ENCODE data around the gene MTHFS. TPM values are rescaled to one million over a fixed set of nuclear protein-coding genes. Genes with fewer than 3 reads are reported as not detected.

Gene MTHFS
- total RNA-seq, 2 donors from 2014 or later: 28.7 to 55.1 TPM

GRCh38 chr15:79883579-79884203 is 13.1 kb downstream of the MTHFS start:
- Histone ChIP-seq H3K27ac (no peak overlapping the region), H3K27me3 (replicated peaks; ENCODE audit: insufficient read depth) (no peaks in the 10 kb centered on the region), H3K36me3 (no peaks in the 10 kb centered on the region), H3K9me3 (no peaks in the 10 kb centered on the region), H3K4me3 (no peak overlapping the region), H3K4me1 (replicated peaks) (no peaks in the 10 kb centered on the region)
- no peak for DNase-seq (ENCODE audit: low spot score)
- TF ChIP-seq CTCF (IDR thresholded peaks at IDR 0.05): no peak
- TF ChIP-seq POLR2A (IDR thresholded peaks at IDR 0.05): no peak
- TF ChIP-seq POLR2AphosphoS5 (IDR thresholded peaks at IDR 0.05): no peak
- WGBS: 97% methylated on average over 1 of the region's 1 CpG
- intact Hi-C loops (cut with DNase I): no loop called here

- no peaks in the 10 kb centered on the region for H3K36me3 ChIP-seq
- intact Hi-C loops (cut with DNase I): no loop called here
- no peak overlapping the region for H3K27ac ChIP-seq
- no peak overlapping the region for H3K4me3 ChIP-seq
- H3K27me3 ChIP-seq (replicated peaks; ENCODE audit: insufficient read depth): no peaks in the 10 kb centered on the region
- DNase-seq (ENCODE audit: low spot score): no peak
- 85% methylated on average over 3 of the region's 3 CpGs for WGBS
- TF ChIP-seq POLR2AphosphoS5 (IDR thresholded peaks at IDR 0.05): no peak
- no peak for TF ChIP-seq CTCF (IDR thresholded peaks at IDR 0.05)
- TF ChIP-seq POLR2A (IDR thresholded peaks at IDR 0.05): no peak
- no peaks in the 10 kb centered on the region for H3K4me1 ChIP-seq (replicated peaks)
- no peaks in the 10 kb centered on the region for H3K9me3 ChIP-seq
Measured at GRCh38 chr15:79881668-79882067, 15.1 kb downstream of the MTHFS start.

- Histone ChIP-seq H3K27ac (no peak overlapping the region), H3K36me3 (no peaks in the 10 kb centered on the region), H3K4me1 (replicated peaks) (no peaks in the 10 kb centered on the region), H3K4me3 (no peak overlapping the region), H3K27me3 (replicated peaks; ENCODE audit: insufficient read depth) (no peaks in the 10 kb centered on the region), H3K9me3 (no peaks in the 10 kb centered on the region)
- no peak for DNase-seq (ENCODE audit: low spot score)
- WGBS: 70% methylated on average over 2 of the region's 2 CpGs
- intact Hi-C loops (cut with DNase I): no loop called here
- no peak for TF ChIP-seq CTCF (IDR thresholded peaks at IDR 0.05)
- no peak for TF ChIP-seq POLR2A (IDR thresholded peaks at IDR 0.05)
- no peak for TF ChIP-seq POLR2AphosphoS5 (IDR thresholded peaks at IDR 0.05)
Measured at GRCh38 chr15:79881254-79881653, 15.6 kb downstream of the MTHFS start.

GRCh38 chr15:79878078-79878705 is 18.6 kb downstream of the MTHFS start:
- Histone ChIP-seq H3K4me3 (no peak overlapping the region), H3K36me3 (no peaks in the 10 kb centered on the region), H3K27ac (no peak overlapping the region), H3K9me3 (no peaks in the 10 kb centered on the region), H3K27me3 (replicated peaks; ENCODE audit: insufficient read depth) (no peaks in the 10 kb centered on the region), H3K4me1 (replicated peaks) (no peaks in the 10 kb centered on the region)
- intact Hi-C loops (cut with DNase I): no loop called here
- no peak for DNase-seq (ENCODE audit: low spot score)
- 91% methylated on average over 7 of the region's 7 CpGs for WGBS
- TF ChIP-seq POLR2A (IDR thresholded peaks at IDR 0.05): no peak
- no peak for TF ChIP-seq POLR2AphosphoS5 (IDR thresholded peaks at IDR 0.05)
- TF ChIP-seq CTCF (IDR thresholded peaks at IDR 0.05): no peak

GRCh38 chr15:79875213-79875612 is 21.6 kb downstream of the MTHFS start:
- intact Hi-C loops (cut with DNase I): no loop called here
- Histone ChIP-seq H3K4me3 (no peak overlapping the region), H3K27ac (no peak overlapping the region), H3K9me3 (no peaks in the 10 kb centered on the region), H3K36me3 (peaks cover 0 to 5% of the 10 kb centered on the region in 2 donors), H3K4me1 (replicated peaks) (no peaks in the 10 kb centered on the region), H3K27me3 (replicated peaks; ENCODE audit: insufficient read depth) (no peaks in the 10 kb centered on the region)
- DNase-seq (ENCODE audit: low spot score): no peak
- no peak for TF ChIP-seq CTCF (IDR thresholded peaks at IDR 0.05)
- no peak for TF ChIP-seq POLR2AphosphoS5 (IDR thresholded peaks at IDR 0.05)
- TF ChIP-seq POLR2A (IDR thresholded peaks at IDR 0.05): no peak
- 97% methylated on average over 5 of the region's 5 CpGs for WGBS
